ENCODE measurements around the gene C2orf68.

Gene C2orf68

GRCh38 chr2:85613717-85614515, 2.0 kb upstream of the C2orf68 start:
- peaks cover 7% of the 10 kb centered on the region; the same call in 1 of the 2 replicates for H3K36me3 ChIP-seq (ENCODE audit: low read length)
- H2AFZ ChIP-seq (ENCODE audit: low read depth, low read length, severe bottlenecking): no peak overlapping the region
- H3K79me2 ChIP-seq (ENCODE audit: insufficient read depth, low read length): peaks cover 39% of the 10 kb centered on the region
- H3K9ac ChIP-seq (ENCODE audit: low read length): no peak overlapping the region
- peaks cover 8% of the 10 kb centered on the region; the same call in 1 of the 2 replicates for H4K20me1 ChIP-seq (ENCODE audit: low read depth, low read length)
- TF ChIP-seq EZH2phosphoT487 (conservative IDR thresholded peaks at IDR 0.05; ENCODE audit: low read length): no peak
- no peak overlapping the region for H3K4me2 ChIP-seq (ENCODE audit: low read depth, low read length, poor library complexity, severe bottlenecking)
- no peaks in the 10 kb centered on the region for H3K9me3 ChIP-seq (ENCODE audit: insufficient read depth, low read length)
- peaks cover 15% of the 10 kb centered on the region; the same call in 1 of the 2 replicates for H3F3A ChIP-seq (ENCODE audit: insufficient read depth)
- no peaks in the 10 kb centered on the region for H3K27me3 ChIP-seq (ENCODE audit: low read length)
- no peak overlapping the region for H3K4me3 ChIP-seq (ENCODE audit: insufficient read depth, low read length, poor library complexity, severe bottlenecking)
- H3K27ac ChIP-seq (ENCODE audit: low read depth, low read length): no peak overlapping the region
- no peaks in the 10 kb centered on the region for H3K9me2 ChIP-seq (replicated peaks; ENCODE audit: insufficient read depth, low read length)

GRCh38 chr2:85611217-85611704, 605 bp downstream of the C2orf68 start:
- Histone ChIP-seq H3K27ac (ENCODE audit: low read depth, low read length) (peak overlapping the region; percentile 34), H3K36me3 (ENCODE audit: low read length) (no peaks in the 10 kb centered on the region), H3K4me2 (ENCODE audit: low read depth, low read length, poor library complexity, severe bottlenecking) (peak overlapping the region; percentile 84), H3K9me3 (ENCODE audit: insufficient read depth, low read length) (no peaks in the 10 kb centered on the region), H2AFZ (ENCODE audit: low read depth, low read length, severe bottlenecking) (peak overlapping the region; percentile 42), H3K4me3 (ENCODE audit: insufficient read depth, low read length, poor library complexity, severe bottlenecking) (peak overlapping the region; percentile 73), H3K79me2 (ENCODE audit: insufficient read depth, low read length) (peaks cover 13% of the 10 kb centered on the region), H3K27me3 (ENCODE audit: low read length) (no peaks in the 10 kb centered on the region), H4K20me1 (ENCODE audit: low read depth, low read length) (no peaks in the 10 kb centered on the region), H3K9ac (ENCODE audit: low read length) (peak overlapping the region; percentile 77), H3K9me2 (replicated peaks; ENCODE audit: insufficient read depth, low read length) (no peaks in the 10 kb centered on the region), H3F3A (ENCODE audit: insufficient read depth) (peaks cover 11% of the 10 kb centered on the region; the same call in 1 of the 2 replicates)
- TF ChIP-seq EZH2phosphoT487 (conservative IDR thresholded peaks at IDR 0.05; ENCODE audit: low read length): no peak
- TF ChIP-seq, protein P1, sequence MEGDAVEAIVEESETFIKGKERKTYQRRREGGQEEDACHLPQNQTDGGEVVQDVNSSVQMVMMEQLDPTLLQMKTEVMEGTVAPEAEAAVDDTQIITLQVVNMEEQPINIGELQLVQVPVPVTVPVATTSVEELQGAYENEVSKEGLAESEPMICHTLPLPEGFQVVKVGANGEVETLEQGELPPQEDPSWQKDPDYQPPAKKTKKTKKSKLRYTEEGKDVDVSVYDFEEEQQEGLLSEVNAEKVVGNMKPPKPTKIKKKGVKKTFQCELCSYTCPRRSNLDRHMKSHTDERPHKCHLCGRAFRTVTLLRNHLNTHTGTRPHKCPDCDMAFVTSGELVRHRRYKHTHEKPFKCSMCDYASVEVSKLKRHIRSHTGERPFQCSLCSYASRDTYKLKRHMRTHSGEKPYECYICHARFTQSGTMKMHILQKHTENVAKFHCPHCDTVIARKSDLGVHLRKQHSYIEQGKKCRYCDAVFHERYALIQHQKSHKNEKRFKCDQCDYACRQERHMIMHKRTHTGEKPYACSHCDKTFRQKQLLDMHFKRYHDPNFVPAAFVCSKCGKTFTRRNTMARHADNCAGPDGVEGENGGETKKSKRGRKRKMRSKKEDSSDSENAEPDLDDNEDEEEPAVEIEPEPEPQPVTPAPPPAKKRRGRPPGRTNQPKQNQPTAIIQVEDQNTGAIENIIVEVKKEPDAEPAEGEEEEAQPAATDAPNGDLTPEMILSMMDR (IDR thresholded peaks at IDR 0.05; ENCODE audit: insufficient read depth, low read length, poor library complexity, severe bottlenecking): no peak

GRCh38 chr2:85607268-85608215, 4.3 kb downstream of the C2orf68 start:
- Histone ChIP-seq H3K4me2 (ENCODE audit: low read depth, low read length, poor library complexity, severe bottlenecking) (no peak overlapping the region), H3F3A (ENCODE audit: insufficient read depth) (no peaks in the 10 kb centered on the region), H3K4me3 (ENCODE audit: insufficient read depth, low read length, poor library complexity, severe bottlenecking) (no peak overlapping the region), H3K9ac (ENCODE audit: low read length) (no peak overlapping the region), H3K9me2 (replicated peaks; ENCODE audit: insufficient read depth, low read length) (no peaks in the 10 kb centered on the region), H4K20me1 (ENCODE audit: low read depth, low read length) (no peaks in the 10 kb centered on the region), H3K27ac (ENCODE audit: low read depth, low read length) (no peak overlapping the region), H3K9me3 (ENCODE audit: insufficient read depth, low read length) (no peaks in the 10 kb centered on the region), H3K79me2 (ENCODE audit: insufficient read depth, low read length) (peaks cover 10% of the 10 kb centered on the region), H3K27me3 (ENCODE audit: low read length) (no peaks in the 10 kb centered on the region), H3K36me3 (ENCODE audit: low read length) (no peaks in the 10 kb centered on the region), H2AFZ (ENCODE audit: low read depth, low read length, severe bottlenecking) (no peak overlapping the region)
- TF ChIP-seq, protein P1 (IDR thresholded peaks at IDR 0.05; ENCODE audit: insufficient read depth, low read length, poor library complexity, severe bottlenecking): no peak
- TF ChIP-seq EZH2phosphoT487 (conservative IDR thresholded peaks at IDR 0.05; ENCODE audit: low read length): no peak

All from SU-DHL-6 (cell line).